Measurements from ENCODE around the gene VPS52. TPM values are rescaled to one million over a fixed set of nuclear protein-coding genes. Genes with fewer than 3 reads are reported as not detected.

The VPS52 gene
- total and polyA plus RNA-seq, 9 of the 15 experiments (the other 6 are each of a cell fraction or from before 2014, with no cell fraction given): 24.4 to 103 (median 40.2) TPM

DNA sequence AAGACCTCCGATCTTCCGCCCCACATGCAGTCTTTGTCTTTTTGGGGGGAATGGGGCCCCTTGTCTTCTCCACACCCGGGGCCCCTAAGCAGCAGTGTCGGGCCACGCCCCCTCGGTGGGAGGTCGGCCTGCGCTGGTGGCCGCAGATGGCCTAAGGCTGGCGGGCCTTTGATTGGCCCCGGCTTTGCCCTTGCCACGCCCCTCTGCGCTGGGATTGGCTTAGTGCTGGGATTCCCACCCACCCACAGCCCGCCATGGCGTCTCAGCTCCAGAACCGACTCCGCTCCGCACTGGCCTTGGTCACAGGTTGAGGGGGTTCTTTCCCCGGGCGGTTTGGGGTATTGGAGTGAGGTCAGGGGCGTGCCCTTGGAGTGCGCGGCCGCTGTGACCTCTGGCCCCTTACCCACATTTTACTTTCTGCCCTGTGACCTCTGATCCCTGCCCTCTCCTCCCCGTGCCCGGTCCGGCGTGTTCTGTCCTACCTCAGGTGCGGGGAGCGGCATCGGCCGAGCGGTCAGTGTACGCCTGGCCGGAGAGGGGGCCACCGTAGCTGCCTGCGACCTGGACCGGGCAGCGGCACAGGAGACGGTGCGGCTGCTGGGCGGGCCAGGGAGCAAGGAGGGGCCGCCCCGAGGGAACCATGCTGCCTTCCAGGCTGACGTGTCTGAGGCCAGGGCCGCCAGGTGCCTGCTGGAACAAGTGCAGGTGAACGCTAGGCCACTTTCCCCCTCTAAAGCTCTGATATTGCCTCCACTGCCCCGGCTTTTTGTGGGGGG is 67.1 kb downstream of the VPS52 start, which contains the start of gene HSD17B8 (continued):
- TF ChIP-seq, protein P1, sequence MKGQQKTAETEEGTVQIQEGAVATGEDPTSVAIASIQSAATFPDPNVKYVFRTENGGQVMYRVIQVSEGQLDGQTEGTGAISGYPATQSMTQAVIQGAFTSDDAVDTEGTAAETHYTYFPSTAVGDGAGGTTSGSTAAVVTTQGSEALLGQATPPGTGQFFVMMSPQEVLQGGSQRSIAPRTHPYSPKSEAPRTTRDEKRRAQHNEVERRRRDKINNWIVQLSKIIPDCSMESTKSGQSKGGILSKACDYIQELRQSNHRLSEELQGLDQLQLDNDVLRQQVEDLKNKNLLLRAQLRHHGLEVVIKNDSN (CRISPR knock-in tag; IDR thresholded peaks at IDR 0.05): peak; percentile 18; the same call in 1 of the 2 replicates
- TF ChIP-seq ARID1B (IDR thresholded peaks at IDR 0.05) (peak; percentile 32; the same call in 1 of the 2 replicates), HNRNPLL (IDR thresholded peaks at IDR 0.05; ENCODE audit: low read depth, low read length, poor library complexity, severe bottlenecking) (peak; percentile 72), RBM22 (IDR thresholded peaks at IDR 0.05; ENCODE audit: low read depth, low read length, poor library complexity, severe bottlenecking) (peak; percentile 97), ZNF586 (CRISPR knock-in tag; conservative IDR thresholded peaks at IDR 0.05) (peak; percentile 41; the same call in 1 of the 2 replicates), EGR1 (conservative IDR thresholded peaks at IDR 0.05) (peak; percentile 67), NR2C1 (IDR thresholded peaks at IDR 0.05) (peak; percentile 92), NR2C1 (tag; IDR thresholded peaks at IDR 0.05) (peak; percentile 95), MYNN (IDR thresholded peaks at IDR 0.05) (peak; percentile 81), MYNN (CRISPR knock-in tag; IDR thresholded peaks at IDR 0.05) (no peak), POLR2B (IDR thresholded peaks at IDR 0.05; ENCODE audit: low read depth, partially characterized antibody) (peak; percentile 86), KDM5B (IDR thresholded peaks at IDR 0.05; ENCODE audit: insufficient replicate concordance, low read depth, low read length) (peak; percentile 81), EP400 (IDR thresholded peaks at IDR 0.05) (peak; percentile 45; the same call in 1 of the 2 replicates), NRF1 (conservative IDR thresholded peaks at IDR 0.05 in 1 of 2, IDR thresholded peaks at IDR 0.05 in 1 of 2) (peak; percentile 85 to 86), PML (IDR thresholded peaks at IDR 0.05; ENCODE audit: low read length) (peak; percentile 54)
- TF ChIP-seq, protein P2, sequence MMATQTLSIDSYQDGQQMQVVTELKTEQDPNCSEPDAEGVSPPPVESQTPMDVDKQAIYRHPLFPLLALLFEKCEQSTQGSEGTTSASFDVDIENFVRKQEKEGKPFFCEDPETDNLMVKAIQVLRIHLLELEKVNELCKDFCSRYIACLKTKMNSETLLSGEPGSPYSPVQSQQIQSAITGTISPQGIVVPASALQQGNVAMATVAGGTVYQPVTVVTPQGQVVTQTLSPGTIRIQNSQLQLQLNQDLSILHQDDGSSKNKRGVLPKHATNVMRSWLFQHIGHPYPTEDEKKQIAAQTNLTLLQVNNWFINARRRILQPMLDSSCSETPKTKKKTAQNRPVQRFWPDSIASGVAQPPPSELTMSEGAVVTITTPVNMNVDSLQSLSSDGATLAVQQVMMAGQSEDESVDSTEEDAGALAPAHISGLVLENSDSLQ (IDR thresholded peaks at IDR 0.05): peak; percentile 61
- TF ChIP-seq, protein P3, sequence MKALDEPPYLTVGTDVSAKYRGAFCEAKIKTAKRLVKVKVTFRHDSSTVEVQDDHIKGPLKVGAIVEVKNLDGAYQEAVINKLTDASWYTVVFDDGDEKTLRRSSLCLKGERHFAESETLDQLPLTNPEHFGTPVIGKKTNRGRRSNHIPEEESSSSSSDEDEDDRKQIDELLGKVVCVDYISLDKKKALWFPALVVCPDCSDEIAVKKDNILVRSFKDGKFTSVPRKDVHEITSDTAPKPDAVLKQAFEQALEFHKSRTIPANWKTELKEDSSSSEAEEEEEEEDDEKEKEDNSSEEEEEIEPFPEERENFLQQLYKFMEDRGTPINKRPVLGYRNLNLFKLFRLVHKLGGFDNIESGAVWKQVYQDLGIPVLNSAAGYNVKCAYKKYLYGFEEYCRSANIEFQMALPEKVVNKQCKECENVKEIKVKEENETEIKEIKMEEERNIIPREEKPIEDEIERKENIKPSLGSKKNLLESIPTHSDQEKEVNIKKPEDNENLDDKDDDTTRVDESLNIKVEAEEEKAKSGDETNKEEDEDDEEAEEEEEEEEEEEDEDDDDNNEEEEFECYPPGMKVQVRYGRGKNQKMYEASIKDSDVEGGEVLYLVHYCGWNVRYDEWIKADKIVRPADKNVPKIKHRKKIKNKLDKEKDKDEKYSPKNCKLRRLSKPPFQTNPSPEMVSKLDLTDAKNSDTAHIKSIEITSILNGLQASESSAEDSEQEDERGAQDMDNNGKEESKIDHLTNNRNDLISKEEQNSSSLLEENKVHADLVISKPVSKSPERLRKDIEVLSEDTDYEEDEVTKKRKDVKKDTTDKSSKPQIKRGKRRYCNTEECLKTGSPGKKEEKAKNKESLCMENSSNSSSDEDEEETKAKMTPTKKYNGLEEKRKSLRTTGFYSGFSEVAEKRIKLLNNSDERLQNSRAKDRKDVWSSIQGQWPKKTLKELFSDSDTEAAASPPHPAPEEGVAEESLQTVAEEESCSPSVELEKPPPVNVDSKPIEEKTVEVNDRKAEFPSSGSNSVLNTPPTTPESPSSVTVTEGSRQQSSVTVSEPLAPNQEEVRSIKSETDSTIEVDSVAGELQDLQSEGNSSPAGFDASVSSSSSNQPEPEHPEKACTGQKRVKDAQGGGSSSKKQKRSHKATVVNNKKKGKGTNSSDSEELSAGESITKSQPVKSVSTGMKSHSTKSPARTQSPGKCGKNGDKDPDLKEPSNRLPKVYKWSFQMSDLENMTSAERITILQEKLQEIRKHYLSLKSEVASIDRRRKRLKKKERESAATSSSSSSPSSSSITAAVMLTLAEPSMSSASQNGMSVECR (CRISPR knock-in tag; IDR thresholded peaks at IDR 0.05): peak; percentile 51; the same call in 1 of the 2 replicates
- TF ChIP-seq, protein P4, sequence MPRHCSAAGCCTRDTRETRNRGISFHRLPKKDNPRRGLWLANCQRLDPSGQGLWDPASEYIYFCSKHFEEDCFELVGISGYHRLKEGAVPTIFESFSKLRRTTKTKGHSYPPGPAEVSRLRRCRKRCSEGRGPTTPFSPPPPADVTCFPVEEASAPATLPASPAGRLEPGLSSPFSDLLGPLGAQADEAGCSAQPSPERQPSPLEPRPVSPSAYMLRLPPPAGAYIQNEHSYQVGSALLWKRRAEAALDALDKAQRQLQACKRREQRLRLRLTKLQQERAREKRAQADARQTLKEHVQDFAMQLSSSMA (CRISPR knock-in tag; IDR thresholded peaks at IDR 0.05): peak; percentile 79; the same call in 1 of the 2 replicates
- TF ChIP-seq, protein P5, sequence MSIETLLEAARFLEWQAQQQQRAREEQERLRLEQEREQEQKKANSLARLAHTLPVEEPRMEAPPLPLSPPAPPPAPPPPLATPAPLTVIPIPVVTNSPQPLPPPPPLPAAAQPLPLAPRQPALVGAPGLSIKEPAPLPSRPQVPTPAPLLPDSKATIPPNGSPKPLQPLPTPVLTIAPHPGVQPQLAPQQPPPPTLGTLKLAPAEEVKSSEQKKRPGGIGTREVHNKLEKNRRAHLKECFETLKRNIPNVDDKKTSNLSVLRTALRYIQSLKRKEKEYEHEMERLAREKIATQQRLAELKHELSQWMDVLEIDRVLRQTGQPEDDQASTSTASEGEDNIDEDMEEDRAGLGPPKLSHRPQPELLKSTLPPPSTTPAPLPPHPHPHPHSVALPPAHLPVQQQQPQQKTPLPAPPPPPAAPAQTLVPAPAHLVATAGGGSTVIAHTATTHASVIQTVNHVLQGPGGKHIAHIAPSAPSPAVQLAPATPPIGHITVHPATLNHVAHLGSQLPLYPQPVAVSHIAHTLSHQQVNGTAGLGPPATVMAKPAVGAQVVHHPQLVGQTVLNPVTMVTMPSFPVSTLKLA (conservative IDR thresholded peaks at IDR 0.05): peak in 1 of 2 experiments; percentile 22
